Measurements from ENCODE around the gene KDM4B.

KDM4B gene

DNA sequence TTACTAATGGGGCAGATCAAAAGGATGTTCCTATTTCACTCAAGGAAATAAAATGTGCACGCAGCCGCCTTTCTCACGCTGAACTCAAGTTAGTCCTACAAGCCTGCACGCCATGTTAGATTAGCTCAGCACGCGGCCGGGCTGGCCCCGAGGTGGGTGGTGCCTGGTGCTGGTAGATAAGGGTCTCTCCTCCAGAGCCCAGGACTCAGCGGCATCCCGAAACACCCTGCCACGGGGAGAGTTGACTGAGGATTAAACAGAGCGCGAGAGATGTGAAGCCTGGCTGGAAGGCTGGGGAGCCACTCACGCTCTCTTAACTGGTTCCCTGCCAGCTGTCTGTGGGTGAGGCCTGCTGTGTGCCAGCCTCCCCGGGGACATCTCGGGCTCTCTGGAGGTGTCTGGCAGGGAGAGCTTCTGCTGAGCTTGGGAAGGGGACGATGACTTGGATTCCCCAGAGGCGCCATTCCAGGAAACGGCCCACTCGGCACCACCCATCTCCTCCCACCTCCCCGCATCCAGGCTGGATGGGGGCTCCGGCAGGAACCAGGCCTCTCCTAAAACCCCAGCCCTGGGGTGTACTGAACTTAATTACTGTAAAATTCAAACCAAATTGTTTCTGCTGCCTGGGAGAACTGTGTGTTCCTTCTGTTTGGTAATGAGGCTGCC, 122.2 kb downstream of the KDM4B start:
- DNase-seq (ENCODE audit: low read depth): peak; percentile 37

DNA sequence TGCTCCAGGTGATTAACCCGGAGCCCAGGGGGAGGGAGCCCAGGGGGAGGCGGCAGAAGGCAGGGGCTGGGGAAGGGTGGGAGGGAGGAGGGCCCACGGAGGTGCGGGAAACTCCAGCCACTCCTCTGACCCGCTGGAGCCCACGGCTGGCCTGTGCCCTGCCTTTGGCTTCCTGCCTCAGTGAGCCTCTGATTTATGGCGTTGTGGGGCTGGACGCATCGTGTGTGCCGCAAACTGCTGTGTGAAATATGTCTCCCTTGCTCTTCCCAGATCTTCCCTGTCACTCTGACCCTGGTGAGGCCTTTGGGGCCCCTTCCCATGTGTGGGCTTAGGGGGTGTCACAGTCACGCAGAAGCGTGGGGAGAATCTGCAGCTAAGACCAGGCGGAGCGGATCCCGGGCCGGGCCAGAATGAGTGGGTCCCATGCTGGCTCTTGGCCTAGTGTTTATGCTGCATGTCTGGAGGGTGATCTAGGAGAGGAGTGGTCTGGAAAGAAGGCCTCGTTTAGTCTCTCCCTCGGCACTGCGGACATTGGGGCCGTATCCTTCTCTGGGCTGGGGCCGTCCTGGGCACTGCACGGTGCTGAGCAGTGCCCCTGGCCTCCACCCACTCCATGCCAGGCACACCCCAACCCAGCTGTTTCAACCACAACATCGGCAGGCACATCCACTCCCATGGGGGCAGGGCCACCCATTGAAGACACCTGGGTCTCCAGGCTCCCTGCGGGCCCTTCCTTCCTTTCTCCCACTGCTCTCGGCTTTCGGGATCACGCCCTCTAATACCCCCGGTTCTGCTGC, 123.0 kb downstream of the KDM4B start:
- DNase-seq (ENCODE audit: low read depth): no peak

DNA sequence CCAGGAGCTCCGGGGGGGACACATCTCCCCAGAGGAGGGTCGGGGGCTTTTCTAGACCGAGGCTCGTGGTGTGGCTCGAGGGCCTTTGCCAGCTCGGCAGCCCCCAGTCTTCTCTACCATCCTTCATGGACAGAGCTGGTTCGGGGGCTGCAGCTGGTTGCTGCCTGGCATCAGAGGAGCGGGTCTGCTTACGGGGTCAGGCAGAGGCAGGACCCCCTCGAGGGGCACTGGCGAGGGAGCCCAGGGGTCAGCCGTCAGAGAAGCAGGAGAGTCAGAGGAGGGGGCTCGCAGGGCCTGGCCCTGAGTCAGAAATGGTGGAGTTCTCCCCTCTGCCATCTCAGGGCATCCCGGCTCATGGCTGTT, 123.5 kb downstream of the KDM4B start:
- no peak for DNase-seq (ENCODE audit: low read depth)

DNA sequence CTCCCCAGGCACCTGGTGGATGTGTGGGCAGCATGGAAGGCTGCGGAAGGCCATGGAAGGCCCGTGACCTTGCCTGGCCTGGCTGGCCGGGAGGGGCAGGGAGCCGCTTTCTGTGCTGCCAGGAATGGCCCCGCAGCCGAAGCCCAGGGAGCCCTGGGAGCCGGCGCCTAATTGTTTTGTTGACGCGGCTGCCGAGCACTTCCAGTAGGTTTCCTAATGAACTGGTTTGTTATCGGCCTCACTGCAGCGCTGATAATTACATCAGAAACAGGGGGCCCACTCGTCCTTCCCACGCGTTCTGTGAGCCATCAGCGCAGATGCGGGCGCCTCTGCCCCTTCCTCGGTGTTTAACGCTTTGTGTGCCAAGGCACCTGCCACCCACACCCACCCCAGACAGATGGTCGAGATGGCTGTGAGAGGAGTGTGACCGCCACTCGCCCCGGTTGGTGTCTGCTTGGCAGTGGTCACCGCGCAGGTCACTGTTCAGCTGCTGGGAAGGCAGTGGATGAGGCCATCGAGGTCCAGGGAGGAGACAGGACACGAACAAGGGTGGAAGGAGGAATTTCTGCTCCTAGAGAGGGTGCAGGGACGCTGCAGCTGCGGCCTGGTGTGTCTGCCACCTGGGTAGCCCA, 124.5 kb downstream of the KDM4B start:
- DNase-seq (ENCODE audit: low read depth): no peak

DNA sequence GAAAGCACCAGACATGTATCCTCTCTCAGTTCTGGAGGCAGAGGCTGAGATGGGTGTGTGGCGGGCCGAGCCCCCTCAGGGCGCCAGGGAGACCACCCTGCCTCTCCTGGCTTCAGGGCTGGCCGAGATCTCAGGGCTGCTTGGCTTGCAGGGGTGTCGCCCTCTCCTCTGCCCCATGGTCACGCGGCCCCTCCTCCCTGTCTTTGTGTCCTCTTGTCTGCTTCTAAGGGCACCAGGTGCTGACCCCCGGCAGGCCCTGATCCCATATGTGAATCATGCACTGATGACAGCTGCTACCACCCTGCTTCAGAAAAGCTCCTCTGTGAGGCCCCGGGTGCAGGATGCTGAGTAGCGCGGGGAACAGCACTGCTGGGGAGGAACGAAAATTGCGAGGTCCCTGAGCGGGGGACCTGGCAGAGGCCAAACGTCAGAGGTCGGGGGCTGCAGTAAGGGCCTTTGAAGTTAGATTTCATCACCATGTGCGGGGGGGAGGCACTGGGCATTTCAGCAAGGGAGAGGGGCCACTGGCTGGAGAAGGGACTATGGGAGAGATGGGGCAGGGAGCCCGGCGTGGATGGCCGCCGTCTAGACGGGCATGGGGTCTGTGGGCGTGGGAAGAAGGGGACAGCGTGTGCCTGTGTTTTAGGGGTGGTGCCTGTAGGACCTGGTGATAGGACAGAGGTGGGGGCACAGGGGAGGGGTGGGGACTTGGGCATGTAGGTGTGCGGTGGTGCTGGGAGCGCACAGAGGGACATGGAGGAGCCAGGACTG, 125.2 kb downstream of the KDM4B start:
- DNase-seq (ENCODE audit: low read depth): no peak

DNA sequence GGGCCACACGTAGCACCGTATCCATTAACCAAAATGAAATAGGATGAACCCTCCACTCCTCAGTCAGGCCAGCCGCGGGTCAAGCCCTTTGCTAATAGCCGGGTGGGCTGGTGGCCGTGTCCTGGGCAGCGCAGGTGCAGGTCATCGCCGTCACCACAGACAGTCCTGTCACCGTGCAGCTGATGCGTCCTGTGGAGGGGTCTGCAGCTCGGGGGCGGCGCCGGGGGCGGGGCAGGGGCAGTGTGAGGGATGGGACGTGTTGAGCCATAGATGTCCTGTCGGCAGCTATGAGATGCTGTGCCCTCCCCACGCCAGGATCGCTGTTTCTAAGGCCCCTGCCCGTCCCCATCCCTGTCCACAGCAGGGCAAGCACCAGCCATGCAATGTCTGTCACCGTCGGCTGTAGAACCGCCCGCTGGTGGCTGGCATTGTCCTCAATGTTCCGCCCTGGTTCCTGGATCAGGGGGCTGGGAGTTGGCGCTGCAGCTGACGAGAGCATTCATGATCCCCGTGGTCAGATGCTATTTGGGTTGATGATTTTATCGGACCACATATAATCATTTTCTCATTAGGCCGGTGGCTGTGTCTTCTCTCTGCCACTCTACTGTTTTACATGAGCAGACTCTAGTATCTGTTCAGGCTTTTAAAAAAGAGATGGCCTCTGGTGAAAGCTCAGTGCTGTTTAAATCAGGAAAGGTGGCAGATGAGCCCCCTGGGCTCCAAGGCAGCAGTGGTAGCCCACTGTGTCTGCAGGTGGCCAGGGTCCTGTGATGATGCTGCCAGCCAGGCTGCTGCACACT, 126.1 kb downstream of the KDM4B start:
- no peak for DNase-seq (ENCODE audit: low read depth)

DNA sequence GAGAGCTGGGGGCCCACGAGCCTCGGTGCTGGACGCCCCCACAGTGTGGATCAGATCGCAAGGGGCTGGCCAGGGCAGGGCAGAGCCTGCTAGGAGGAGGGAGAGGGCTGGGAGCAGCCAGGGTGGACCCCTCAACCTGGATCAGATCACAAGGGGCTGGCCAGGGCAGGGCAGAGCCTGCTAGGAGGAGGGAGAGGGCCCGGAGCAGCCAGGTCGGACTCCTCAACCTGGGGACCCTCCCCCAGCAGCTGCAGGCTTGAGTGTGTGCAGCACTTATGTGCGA, 126.6 kb downstream of the KDM4B start:
- no peak for DNase-seq (ENCODE audit: low read depth)

DNA sequence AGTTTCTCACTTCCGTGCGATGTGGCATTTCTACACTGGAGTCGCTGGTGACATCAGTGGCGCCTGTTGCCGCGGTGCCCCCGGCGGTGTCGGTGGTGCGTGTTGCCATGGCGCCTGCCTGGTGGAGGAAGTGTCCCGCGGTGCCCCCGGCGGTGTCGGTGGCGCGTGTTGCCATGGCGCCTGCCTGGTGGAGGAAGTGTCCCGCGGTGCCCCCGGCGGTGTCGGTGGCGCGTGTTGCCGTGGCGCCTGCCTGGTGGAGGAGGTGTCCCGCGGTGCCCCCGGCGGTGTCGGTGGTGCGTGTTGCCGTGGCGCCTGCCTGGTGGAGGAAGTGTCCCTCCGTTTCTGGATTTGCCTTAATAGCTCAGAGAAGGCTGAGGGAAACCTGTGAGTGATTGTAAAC, 127.6 kb downstream of the KDM4B start:
- DNase-seq (ENCODE audit: low read depth): no peak

DNA sequence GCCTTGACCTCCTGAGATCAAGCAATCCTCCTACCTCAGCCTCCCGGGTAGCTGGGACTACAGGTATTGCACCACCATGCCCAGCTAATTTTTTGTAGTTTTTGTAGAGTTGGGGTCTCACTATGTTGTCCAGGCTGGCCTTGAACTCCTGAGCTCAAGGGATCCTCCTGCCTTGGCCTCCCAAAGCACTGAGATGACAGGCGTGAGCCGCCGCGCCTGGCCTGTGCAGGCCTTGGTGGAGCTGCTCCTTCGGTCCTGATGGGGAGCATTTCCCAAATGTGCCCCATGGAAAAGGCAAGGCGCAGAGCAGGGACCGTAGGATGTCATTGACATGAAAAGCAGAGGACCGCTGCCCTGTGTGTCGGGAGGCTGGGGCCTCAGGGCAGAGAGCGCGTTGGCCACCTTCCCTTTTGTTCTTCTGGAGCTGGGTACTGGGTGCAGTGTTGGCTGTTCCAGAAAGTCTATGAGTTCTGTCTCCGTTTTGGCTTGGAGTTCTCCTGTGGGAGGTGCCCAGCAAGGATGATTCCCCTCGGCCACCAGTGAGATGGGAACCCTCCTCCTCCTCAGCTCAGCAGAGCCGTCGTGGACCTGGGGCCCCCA, 128.5 kb downstream of the KDM4B start:
- no peak for DNase-seq (ENCODE audit: low read depth)

DNA sequence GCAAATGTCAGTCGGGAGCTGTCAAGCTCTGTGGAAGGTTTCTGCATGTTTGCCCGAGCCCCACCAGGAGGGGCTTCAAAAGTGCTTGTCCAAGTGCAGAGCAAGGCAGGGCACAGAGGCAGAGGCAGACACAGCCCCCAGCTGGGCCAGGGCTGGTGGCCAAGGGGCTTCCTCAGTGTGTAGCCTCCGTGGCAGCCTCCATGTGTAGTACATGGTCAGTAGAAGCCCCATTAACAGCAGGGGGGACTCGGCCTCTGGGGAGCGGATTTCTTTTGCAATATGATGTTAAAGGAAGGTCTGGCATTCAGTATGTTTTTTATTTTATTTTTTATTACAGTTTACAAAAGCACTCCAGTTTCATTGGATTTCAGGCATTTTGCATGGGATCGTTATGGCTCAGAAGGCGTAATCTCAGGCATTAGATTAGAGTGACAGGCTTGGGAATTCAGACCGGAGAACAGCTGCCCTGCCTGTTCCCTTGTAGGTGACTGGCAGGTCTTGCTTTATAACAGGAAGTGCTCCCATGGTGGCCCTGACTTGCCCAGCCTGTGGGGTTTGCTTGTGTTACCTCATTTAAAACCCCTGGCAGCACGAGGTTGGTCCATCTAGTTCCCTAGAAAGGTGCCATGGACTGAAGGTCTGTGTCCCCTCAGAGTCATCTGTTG, 129.2 kb downstream of the KDM4B start:
- DNase-seq (ENCODE audit: low read depth): no peak

DNA sequence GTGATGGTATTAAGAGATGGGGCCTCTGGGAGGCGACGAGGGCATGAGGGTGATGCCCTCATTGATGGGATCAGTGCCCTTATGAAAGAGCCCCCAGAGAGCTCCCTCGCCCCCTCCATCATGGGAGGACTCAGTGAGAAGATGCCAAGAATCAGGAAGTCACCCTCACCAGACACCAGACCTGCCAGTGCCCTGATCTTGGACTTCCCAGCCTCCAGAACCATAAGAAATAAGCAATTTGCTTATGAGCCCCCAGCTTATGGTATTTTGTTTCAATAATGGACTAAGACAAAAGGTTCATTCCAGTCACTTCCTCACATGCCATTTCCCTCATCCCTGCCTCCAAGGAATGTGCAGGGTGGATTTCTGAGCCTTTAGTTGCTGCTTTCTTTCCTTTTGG, 129.7 kb downstream of the KDM4B start:
- DNase-seq (ENCODE audit: low read depth): no peak

DNA sequence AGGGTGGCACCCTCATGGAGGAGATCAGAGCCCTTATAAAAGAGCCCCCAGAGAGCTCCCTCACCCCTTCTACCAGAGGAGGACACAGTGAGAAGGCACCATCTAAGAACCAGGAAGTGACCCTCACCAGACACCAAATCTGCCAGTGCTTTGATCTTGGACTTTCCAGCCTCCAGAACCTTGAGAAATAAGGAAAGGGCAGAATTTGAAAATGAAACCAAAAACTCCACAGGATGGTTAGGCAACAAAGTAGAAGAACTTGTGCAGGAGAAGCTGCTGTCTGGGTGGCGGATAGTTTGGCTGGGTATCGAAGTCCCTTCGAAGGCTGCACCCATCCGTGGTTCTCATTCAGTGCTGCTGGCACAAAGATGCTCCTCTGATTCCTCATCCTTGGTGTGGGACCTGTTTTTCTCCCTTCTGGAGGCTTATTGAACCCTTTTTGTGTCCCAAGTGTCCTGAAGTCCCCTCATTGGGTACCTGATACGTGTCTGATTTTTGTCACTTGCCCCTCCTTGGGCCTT, 130.8 kb downstream of the KDM4B start:
- DNase-seq (ENCODE audit: low read depth): no peak

DNA sequence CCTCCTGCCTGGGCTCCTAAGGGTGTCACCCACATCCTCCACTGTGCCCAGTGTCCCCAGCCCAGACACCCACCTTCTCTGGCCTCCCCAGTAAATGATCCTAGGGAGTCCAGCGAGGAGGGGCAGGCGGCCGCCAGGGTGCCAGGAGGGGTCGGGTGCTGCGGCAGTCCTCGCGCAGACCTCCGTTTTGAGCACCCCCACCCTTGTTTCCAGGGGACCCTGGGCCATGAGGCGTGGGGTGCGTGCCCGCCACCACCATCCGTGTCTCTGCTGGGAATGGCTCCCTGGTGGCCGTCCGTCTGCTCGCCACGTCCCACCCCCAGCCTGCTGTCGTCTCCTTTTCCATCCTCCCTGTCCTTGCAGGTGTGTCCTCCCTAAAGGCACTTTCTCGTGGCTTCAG, 133.0 kb downstream of the KDM4B start:
- DNase-seq (ENCODE audit: low read depth): no peak

DNA sequence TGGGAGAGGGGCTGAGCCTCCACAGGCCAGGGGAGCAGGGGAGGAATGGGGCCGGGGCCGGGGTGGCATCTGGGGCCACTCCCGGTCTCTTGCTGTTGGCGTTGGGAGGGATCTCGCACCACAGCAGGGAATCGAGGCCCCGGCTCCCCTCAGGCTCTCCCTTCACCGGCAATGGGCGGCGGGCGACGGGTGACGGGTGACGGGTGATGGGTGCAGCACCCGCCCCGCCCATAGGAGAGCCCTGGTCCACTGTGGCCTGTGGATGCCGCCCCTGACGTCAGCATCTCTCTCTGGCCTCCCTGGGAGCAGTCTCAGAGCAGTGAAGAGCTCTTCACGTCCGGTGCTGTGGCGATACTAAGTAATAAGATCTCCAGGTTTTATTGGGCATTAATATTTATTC, 133.6 kb downstream of the KDM4B start:
- DNase-seq (ENCODE audit: low read depth): no peak

DNA sequence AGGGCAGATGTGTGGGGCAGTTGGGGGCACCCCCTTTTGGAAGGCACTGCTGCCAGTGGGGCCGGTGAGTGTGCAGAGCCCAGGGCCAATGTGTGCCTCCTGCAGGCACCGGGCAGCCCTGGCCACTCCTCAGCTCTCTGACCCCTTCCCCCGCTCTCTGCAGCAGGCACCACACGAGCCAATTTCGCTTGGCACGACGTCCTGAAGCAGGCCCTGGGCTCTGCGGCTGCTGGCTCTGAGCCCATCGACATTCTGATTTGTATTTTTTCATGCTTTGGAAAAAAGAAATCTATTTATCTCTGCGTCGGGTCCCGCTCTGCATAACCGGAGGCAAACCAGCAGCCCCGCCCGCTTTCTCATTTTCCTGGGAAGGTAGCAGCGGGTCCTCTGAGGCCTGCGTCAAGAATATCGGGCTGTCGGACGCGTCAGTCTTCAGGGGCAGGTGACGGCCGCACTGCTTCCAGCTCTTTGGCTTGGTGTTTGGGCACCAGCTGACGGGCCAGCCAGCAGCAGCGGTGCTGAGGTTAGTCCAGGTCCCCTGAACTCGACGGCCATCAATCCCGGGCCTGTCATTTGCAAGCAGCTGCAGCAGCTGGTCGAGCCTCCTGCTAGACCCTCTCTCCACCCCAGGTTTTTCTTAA, 134.3 kb downstream of the KDM4B start:
- no peak for DNase-seq (ENCODE audit: low read depth)

DNA sequence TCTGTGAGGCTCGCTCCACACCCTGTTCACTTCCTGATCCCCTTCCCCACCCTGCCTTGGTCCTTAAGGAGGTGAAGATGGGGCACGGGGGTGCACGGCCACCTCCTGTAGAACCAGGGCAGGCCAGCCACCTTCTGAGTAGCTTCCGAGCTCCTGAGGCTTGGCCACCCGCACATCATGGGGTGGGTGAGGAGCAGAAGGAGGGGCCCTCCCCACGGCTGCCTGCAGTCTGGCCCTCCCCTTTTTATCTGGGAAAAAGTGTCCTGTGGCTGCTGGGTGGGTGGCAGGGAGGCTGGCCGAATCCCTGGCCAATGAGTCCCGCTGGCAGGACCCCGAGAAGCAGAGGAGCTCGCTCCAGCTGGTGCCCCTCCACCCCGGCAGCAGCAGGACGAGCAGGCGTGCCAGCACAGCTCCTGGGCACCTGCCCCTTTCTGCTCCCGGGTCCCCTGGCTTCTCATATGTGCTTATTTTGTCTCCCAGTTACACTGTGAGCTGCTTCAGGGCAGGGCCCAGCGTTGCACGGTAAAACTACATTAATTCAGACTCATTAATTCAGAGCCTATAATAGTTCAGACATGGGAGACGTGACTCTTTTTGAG, 135.0 kb downstream of the KDM4B start:
- no peak for DNase-seq (ENCODE audit: low read depth)

DNA sequence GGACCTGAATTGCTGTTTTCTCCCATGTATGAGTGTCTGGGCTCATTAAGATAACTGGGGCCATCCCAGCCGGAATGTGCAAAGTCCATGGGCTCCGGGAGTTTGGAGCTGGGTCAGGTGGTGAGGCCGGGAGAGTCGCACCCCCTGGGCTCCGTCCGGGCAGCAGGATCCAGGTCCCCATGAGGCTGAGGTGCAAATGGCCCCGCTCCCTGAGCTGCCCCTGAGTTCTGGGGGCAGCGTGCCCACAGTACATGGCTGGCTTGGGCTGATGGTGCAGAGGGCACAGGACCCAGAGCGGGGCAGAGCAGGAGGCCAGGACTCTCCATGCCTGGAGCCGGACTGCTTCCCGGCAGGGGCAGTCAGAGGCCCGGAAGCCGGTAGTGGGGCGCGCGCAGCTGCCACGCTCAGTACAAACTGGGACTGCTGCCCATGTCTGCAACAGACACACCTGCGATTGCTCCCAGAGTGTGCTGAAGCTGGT, 136.0 kb downstream of the KDM4B start:
- DNase-seq (ENCODE audit: low read depth): no peak

DNA sequence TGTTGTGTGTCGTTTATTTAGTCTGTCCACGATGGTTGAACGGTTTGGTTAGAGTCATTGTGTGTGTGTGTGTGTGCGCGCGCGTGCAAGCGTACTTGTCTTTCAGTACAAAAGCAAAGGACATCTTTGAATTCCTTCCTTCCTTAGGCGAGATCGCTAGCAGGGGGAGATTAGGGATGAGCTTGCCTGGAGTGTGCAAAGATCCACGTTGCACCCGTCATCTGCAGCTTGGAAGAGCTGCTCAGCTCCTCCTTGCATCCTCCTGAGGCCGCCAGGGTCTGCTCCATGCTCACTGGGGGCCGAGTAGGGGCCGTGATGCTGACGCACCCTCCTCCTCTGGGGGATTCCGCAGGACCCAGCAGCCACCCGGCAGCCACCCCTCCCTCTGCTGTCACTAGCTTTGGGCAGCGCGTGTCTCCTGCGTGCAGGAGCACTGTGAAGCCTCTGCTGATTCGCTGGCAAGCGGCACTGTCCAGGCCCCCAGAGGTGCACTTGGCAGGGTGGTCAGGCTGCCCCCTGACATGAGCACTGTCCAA, 137.3 kb downstream of the KDM4B start:
- DNase-seq (ENCODE audit: low read depth): no peak

DNA sequence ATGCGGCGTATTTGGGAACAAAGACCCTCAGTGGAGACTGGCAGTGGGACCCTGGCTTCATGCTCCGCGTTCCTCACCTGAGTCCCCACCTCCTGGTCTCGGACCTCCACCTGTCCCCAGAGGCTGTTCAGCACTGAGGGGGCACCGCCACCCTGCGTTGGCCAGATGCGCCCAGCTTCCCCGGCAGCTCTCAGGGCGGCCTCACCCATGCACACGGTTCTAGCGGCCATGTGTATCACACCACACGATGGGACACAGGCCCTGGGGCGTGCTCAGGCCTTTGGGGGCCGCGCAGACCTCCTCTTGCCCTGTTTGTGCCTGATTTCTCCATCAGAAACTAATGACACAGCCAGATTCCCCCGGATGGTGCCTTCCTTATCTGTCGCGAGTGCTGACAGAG, 138.1 kb downstream of the KDM4B start:
- no peak for DNase-seq (ENCODE audit: low read depth)

All from EH (cell line).